ENCODE data around the gene SERPING1.

SERPING1 gene

GRCh38 chr11:57597916-57598830 is 688 bp downstream of the SERPING1 start:
- peak in 44 of 51 donors; percentile 4 to 65 (median 30) for DNase-seq

GRCh38 chr11:57598831-57599155 is 1.3 kb downstream of the SERPING1 start:
- peak in 1 of 51 donors; percentile 20 for DNase-seq

- no peak for DNase-seq
These were observed 1.9 kb downstream of the SERPING1 start for GRCh38 chr11:57599381-57599780.

GRCh38 chr11:57601297-57601696 is 3.8 kb downstream of the SERPING1 start:
- no peak for DNase-seq

GRCh38 chr11:57604296-57605027 is 7.0 kb downstream of the SERPING1 start:
- DNase-seq: no peak

GRCh38 chr11:57605028-57605420 is 7.5 kb downstream of the SERPING1 start:
- DNase-seq: no peak

GRCh38 chr11:57610170-57610569 is 12.7 kb downstream of the SERPING1 start:
- no peak for DNase-seq

GRCh38 chr11:57614234-57614772 is 16.8 kb downstream of the SERPING1 start:
- no peak for DNase-seq

GRCh38 chr11:57615308-57615707 is 17.8 kb downstream of the SERPING1 start:
- DNase-seq: no peak

GRCh38 chr11:57616595-57616994 is 19.1 kb downstream of the SERPING1 start:
- DNase-seq: no peak

GRCh38 chr11:57618438-57618837 is 21.0 kb downstream of the SERPING1 start:
- no peak for DNase-seq

GRCh38 chr11:57619331-57619730 is 21.8 kb downstream of the SERPING1 start:
- no peak for DNase-seq

GRCh38 chr11:57620467-57620866 is 23.0 kb downstream of the SERPING1 start:
- DNase-seq: no peak

- DNase-seq: no peak
These were observed 24.8 kb downstream of the SERPING1 start for GRCh38 chr11:57622263-57622662.

- DNase-seq: no peak
These were observed 27.4 kb downstream of the SERPING1 start for GRCh38 chr11:57624864-57625263.

GRCh38 chr11:57626895-57627294 is 29.4 kb downstream of the SERPING1 start:
- no peak for DNase-seq

GRCh38 chr11:57630171-57630570 is 32.7 kb downstream of the SERPING1 start:
- no peak for DNase-seq

GRCh38 chr11:57632116-57632515 is 34.6 kb downstream of the SERPING1 start:
- no peak for DNase-seq

- no peak for DNase-seq
These were observed 36.0 kb downstream of the SERPING1 start for GRCh38 chr11:57633394-57634070.

- DNase-seq: no peak
These were observed 36.8 kb downstream of the SERPING1 start for GRCh38 chr11:57634311-57634710.

GRCh38 chr11:57635246-57635645 is 37.8 kb downstream of the SERPING1 start:
- no peak for DNase-seq

GRCh38 chr11:57637626-57638004 is 40.1 kb downstream of the SERPING1 start:
- peak in 2 of 51 donors; percentile 24 to 41 for DNase-seq

Measured in hypothalamus (tissue), 51 donors.